Loucy (cell line): ENCODE results near the gene ZCCHC2.

Source experiments
- EZH2phosphoT487 ChIP-seq: fragments of 200-600 bp; IDR thresholded peaks from 2 replicates; pipeline ENCODE4 v1.6.1; 2018; ENCODE audit warnings: antibody characterized with exemption, mild to moderate bottlenecking, moderate library complexity, borderline replicate concordance
- TF ChIP-seq, protein P1 (sequence below): fragments of 200-600 bp; sonication (generic); conservative IDR thresholded peaks from 2 replicates; pipeline ENCODE4 v1.5.1; 2014; ENCODE audit warnings: mild to moderate bottlenecking, antibody characterized with exemption, low read length

DNA sequence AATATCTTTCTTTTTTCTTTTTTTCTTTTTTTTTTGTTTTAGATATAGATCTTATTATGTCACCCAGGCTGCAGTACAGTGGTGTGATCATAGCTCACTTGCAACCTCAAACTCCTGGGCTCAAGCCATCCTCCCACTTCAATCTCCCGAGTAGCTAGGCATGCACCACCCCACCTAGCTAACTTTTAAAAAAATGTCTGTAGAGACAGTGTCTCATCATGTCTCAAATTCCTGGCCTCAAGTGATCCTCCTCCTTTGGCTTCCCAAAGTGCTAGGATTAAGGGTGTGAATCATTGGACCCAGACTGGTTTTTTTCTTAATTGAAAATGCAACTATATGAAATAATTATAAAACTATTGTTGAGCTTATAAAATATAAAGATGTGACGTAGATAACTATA lies 9.8 kb upstream of the ZCCHC2 start:
- TF ChIP-seq, protein P1, sequence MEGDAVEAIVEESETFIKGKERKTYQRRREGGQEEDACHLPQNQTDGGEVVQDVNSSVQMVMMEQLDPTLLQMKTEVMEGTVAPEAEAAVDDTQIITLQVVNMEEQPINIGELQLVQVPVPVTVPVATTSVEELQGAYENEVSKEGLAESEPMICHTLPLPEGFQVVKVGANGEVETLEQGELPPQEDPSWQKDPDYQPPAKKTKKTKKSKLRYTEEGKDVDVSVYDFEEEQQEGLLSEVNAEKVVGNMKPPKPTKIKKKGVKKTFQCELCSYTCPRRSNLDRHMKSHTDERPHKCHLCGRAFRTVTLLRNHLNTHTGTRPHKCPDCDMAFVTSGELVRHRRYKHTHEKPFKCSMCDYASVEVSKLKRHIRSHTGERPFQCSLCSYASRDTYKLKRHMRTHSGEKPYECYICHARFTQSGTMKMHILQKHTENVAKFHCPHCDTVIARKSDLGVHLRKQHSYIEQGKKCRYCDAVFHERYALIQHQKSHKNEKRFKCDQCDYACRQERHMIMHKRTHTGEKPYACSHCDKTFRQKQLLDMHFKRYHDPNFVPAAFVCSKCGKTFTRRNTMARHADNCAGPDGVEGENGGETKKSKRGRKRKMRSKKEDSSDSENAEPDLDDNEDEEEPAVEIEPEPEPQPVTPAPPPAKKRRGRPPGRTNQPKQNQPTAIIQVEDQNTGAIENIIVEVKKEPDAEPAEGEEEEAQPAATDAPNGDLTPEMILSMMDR, result no peak
- TF ChIP-seq EZH2phosphoT487, result no peak
